Stimulated activated naive B cell treated with anti-CD40 and anti-IgM and Interleukin-4, amounts not matched to agents 10 μg/mL and 1 μg/mL and 100 μg/mL, for 72 hours (primary cell): ENCODE measurements around the gene CCDC177.

Experiments
- ATAC-seq, 2 donors: fragments of 150-1000 bp; cut with Tn5 transposase; replicated peaks; 2 replicates each; pipeline ENCODE4 v1.10.0; 2021; ENCODE audit warnings: moderate library complexity in 1 of 2
- DNase-seq: peaks from one replicate; pipeline ENCODE4 v3.0.0; 2021
- H3K27ac Mint-ChIP-seq: one replicate; pipeline ENCODE4 v1.8.0; 2022; ENCODE audit warnings: mild to moderate bottlenecking, mixed read lengths
- H3K27me3 Mint-ChIP-seq, 2 donors: one replicate each; pipeline ENCODE4 v1.8.0; 2022; ENCODE audit warnings: mixed read lengths in 2 of 2
- H3K36me3 Mint-ChIP-seq, 2 donors: one replicate each; pipeline ENCODE4 v1.8.0; 2022; ENCODE audit warnings: mixed read lengths in 2 of 2, mild to moderate bottlenecking in 1 of 2
- H3K4me1 Mint-ChIP-seq, 2 donors: one replicate each; pipeline ENCODE4 v1.8.0; 2022; ENCODE audit warnings: mixed read lengths in 2 of 2, mild to moderate bottlenecking in 1 of 2
- H3K4me3 Mint-ChIP-seq, 2 donors: one replicate each; pipeline ENCODE4 v1.8.0; 2022; ENCODE audit warnings: mild to moderate bottlenecking in 2 of 2, mixed read lengths in 2 of 2, moderate library complexity in 1 of 2
- H3K9me3 Mint-ChIP-seq, 2 donors: one replicate each; pipeline ENCODE4 v1.8.0; 2022; ENCODE audit warnings: mixed read lengths in 2 of 2, mild to moderate bottlenecking in 1 of 2

The CCDC177 gene

DNA sequence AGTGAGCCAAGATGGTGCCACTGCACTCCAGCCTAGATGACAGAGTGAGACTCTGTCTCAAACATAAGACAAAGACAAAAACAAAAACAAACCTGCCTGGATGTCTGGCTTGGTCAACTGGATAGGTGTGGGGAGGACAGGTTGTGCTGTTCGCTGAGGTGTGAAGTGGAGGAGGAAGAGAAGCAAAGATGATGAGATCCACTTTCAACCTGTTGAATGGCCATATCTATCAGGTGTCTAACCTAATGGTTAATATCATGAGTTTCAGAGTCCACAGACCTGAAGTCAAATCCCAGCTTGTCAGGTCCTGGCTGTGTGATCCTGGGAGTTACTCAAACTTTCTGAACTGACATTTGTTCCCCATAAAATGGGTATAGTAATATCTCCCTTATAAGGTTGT is 9.7 kb upstream of the CCDC177 start:
- ATAC-seq (no peak), DNase-seq (no peak)
- no peak overlapping the region for H3K4me3 Mint-ChIP-seq
- no peaks in the 10 kb centered on the region for H3K9me3 Mint-ChIP-seq
- no peaks in the 10 kb centered on the region for H3K36me3 Mint-ChIP-seq
- H3K4me1 Mint-ChIP-seq: peaks cover 15 to 28% of the 10 kb centered on the region in 2 donors
- H3K27ac Mint-ChIP-seq: no peak overlapping the region
- H3K27me3 Mint-ChIP-seq: peaks cover 4 to 17% of the 10 kb centered on the region in 2 donors

DNA sequence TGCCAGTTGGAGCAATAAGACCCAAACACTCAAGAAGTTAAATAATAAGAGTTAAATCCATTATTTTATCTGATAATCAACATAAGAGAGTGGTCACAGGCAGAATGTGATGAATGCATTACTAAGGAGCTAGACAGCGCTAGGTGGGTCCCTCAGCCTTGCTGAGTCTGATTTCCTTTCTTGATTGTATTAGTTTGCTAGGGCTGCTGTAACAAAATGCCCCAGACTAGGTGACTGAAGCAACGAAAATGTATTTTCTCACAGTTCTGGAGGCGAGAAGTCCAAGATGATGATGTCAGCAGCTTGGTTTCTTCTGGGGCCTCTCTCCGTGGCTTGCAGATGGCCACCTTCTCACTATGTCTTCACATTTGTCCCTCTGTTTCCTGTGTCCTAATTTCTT is 8.2 kb upstream of the CCDC177 start:
- Mint-ChIP-seq H3K4me3 (no peak overlapping the region), H3K27ac (no peak overlapping the region), H3K9me3 (no peaks in the 10 kb centered on the region), H3K27me3 (peaks cover 4 to 11% of the 10 kb centered on the region in 2 donors), H3K4me1 (peaks cover 15 to 28% of the 10 kb centered on the region in 2 donors), H3K36me3 (no peaks in the 10 kb centered on the region)
- no peak for ATAC-seq
- no peak for DNase-seq

DNA sequence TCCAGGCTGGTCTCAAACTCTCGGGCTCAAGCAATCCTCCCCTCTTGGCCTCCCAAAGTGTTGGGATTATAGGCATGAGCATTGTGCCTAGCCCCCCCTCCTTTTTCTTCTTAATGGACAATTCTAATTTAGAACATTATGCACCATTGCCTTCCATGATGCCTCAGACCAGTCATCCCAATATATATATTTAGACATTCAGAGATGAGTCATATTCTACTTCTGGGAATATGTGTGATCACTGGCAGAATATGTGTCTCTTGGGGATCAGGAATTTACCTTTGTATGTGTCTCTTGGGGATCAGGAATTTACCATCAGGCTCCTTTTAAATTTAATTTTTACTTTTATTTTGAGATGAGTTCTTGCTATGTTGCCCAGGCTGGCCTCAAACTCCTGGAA is 7.5 kb upstream of the CCDC177 start:
- no peaks in the 10 kb centered on the region for H3K36me3 Mint-ChIP-seq
- no peak for DNase-seq
- ATAC-seq: no peak
- no peak overlapping the region for H3K4me3 Mint-ChIP-seq
- H3K27ac Mint-ChIP-seq: no peak overlapping the region
- H3K4me1 Mint-ChIP-seq: peaks cover 15 to 28% of the 10 kb centered on the region in 2 donors
- no peaks in the 10 kb centered on the region for H3K9me3 Mint-ChIP-seq
- H3K27me3 Mint-ChIP-seq: peaks cover 4 to 12% of the 10 kb centered on the region in 2 donors

DNA sequence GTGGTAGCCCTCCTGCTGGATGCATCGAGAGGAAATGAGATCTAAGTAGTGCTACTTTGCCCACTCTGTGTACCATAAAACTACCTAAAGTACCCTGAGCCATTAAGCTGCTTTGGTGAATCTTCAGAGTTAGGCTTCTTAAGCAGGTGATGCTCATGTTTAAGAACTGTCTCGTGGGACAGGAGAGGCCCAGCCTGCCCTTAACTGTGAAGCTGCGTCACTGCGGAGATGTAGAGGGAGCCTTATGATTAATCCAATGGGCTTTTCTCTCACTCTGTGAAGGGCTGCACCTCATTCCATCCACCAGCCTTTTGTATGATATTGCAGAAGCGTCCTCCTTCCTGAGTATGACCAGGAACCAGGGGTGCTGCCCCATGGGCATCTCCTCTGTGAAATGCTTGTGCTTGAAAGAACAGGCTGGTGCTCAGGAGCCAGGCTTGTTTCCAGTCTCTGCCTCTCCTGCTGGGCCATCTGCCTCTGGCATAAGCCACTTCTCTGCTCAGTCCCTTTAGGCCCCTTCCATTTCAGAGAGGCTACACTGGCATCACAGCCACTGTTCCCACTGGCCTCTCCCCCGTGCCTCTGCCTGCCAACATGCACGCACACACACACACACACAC is 6.8 kb upstream of the CCDC177 start:
- DNase-seq (no peak), ATAC-seq (peak in 1 of 2 donors; percentile 20)
- Mint-ChIP-seq H3K4me1 (peaks cover 15 to 28% of the 10 kb centered on the region in 2 donors), H3K27ac (no peak overlapping the region), H3K9me3 (no peaks in the 10 kb centered on the region), H3K36me3 (no peaks in the 10 kb centered on the region), H3K4me3 (no peak overlapping the region), H3K27me3 (peaks cover 10 to 16% of the 10 kb centered on the region in 2 donors)

DNA sequence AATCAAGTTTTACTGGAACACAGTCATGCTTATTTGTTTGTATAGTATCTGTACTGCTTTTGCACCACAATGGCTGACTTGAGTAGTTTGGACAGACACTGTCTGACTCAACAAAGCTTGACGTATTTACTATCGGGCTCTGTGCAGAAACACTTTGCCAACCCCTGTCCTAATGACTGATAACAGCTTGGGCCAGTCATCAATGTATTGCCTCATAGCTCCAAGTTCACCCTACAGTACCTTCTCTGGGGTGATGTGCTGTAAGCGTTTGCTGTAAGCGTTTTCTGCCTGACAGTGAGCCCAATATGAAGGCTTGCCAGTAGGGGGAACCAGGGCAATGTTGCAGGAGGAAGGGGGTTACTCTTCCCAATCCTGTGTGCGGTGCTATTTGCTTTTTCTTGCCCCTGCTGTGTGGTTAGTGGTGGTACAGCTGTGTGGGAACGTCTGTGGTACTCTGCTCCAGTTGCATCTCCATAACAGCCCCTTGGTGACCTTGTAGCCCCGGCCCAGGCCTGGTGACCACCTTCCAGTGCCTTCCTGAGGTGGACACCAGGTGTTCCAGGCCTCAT is 5.4 kb upstream of the CCDC177 start:
- H3K27me3 Mint-ChIP-seq: peaks cover 17 to 25% of the 10 kb centered on the region in 2 donors
- no peak overlapping the region for H3K27ac Mint-ChIP-seq
- no peak overlapping the region for H3K4me3 Mint-ChIP-seq
- DNase-seq: no peak
- no peaks in the 10 kb centered on the region for H3K9me3 Mint-ChIP-seq
- no peaks in the 10 kb centered on the region for H3K36me3 Mint-ChIP-seq
- H3K4me1 Mint-ChIP-seq: peaks cover 13 to 27% of the 10 kb centered on the region in 2 donors
- ATAC-seq: peak; percentile 27 to 38

- ATAC-seq: no peak
- peaks cover 13 to 25% of the 10 kb centered on the region in 2 donors for H3K4me1 Mint-ChIP-seq
- no peak for DNase-seq
- no peaks in the 10 kb centered on the region for H3K9me3 Mint-ChIP-seq
- H3K27ac Mint-ChIP-seq: no peak overlapping the region
- H3K4me3 Mint-ChIP-seq: no peak overlapping the region
- H3K36me3 Mint-ChIP-seq: no peaks in the 10 kb centered on the region
- peaks cover 20 to 26% of the 10 kb centered on the region in 2 donors for H3K27me3 Mint-ChIP-seq
Observed at GRCh38 chr14:69579476-69579875, 4.8 kb upstream of the CCDC177 start.

- Mint-ChIP-seq H3K4me1 (peaks cover 7 to 35% of the 10 kb centered on the region in 2 donors), H3K27me3 (peaks cover 43 to 64% of the 10 kb centered on the region in 2 donors), H3K27ac (no peak overlapping the region), H3K9me3 (no peaks in the 10 kb centered on the region), H3K4me3 (peak overlapping the region; percentile 84 to 85), H3K36me3 (no peaks in the 10 kb centered on the region)
- DNase-seq: no peak
- ATAC-seq: no peak
Observed at GRCh38 chr14:69574954-69575295, 254 bp upstream of the CCDC177 start.

- no peak overlapping the region for H3K27ac Mint-ChIP-seq
- peaks cover 7 to 35% of the 10 kb centered on the region in 2 donors for H3K4me1 Mint-ChIP-seq
- H3K27me3 Mint-ChIP-seq: peaks cover 53 to 75% of the 10 kb centered on the region in 2 donors
- peak overlapping the region; percentile 69 to 85 for H3K4me3 Mint-ChIP-seq
- no peaks in the 10 kb centered on the region for H3K9me3 Mint-ChIP-seq
- ATAC-seq: no peak
- H3K36me3 Mint-ChIP-seq: no peaks in the 10 kb centered on the region
- no peak for DNase-seq
Observed at GRCh38 chr14:69573831-69574262, 824 bp downstream of the CCDC177 start.

DNA sequence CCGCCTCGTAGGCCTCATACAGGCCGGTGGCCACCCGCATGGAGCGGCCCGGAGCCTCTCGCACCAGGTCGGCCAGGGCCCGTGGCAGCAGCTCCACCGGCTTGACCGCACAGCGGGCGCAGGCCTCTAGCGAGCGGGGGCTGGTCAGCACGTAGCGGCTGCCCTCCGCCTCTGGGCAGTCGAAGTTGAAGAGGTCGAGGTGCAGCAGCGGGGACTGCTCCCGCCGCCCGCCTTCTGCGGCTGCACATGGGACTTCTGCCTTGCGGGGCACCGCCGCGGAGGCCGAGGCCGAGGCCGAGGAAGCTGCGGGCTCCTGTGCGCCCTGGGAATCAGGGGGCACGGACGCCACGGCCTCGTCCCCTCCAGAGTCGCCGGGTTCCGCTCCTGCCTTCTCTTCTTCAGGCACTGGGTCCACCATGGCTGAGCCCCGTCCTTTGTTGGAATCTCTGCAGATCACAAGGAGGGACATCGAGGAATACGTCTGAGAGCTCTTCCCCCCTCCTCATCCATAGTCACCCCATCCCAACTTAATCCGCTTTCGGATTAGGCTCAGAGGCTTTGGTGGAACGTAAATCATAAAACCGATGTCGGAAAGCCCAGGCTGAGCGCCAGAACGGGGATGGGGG is 1.4 kb downstream of the CCDC177 start:
- Mint-ChIP-seq H3K27me3 (peaks cover 56 to 80% of the 10 kb centered on the region in 2 donors), H3K27ac (peak overlapping the region; percentile 3), H3K9me3 (no peaks in the 10 kb centered on the region), H3K4me3 (peak overlapping the region; percentile 69 to 85), H3K36me3 (no peaks in the 10 kb centered on the region), H3K4me1 (peaks cover 7 to 35% of the 10 kb centered on the region in 2 donors)
- DNase-seq: no peak
- ATAC-seq: no peak

GRCh38 chr14:69572841-69573135 is 1.9 kb downstream of the CCDC177 start:
- Mint-ChIP-seq H3K4me1 (peaks cover 7 to 35% of the 10 kb centered on the region in 2 donors), H3K9me3 (no peaks in the 10 kb centered on the region), H3K36me3 (no peaks in the 10 kb centered on the region), H3K27ac (no peak overlapping the region), H3K27me3 (peaks cover 61 to 86% of the 10 kb centered on the region in 2 donors), H3K4me3 (peak overlapping the region; percentile 55 to 75)
- DNase-seq (no peak), ATAC-seq (no peak)

DNA sequence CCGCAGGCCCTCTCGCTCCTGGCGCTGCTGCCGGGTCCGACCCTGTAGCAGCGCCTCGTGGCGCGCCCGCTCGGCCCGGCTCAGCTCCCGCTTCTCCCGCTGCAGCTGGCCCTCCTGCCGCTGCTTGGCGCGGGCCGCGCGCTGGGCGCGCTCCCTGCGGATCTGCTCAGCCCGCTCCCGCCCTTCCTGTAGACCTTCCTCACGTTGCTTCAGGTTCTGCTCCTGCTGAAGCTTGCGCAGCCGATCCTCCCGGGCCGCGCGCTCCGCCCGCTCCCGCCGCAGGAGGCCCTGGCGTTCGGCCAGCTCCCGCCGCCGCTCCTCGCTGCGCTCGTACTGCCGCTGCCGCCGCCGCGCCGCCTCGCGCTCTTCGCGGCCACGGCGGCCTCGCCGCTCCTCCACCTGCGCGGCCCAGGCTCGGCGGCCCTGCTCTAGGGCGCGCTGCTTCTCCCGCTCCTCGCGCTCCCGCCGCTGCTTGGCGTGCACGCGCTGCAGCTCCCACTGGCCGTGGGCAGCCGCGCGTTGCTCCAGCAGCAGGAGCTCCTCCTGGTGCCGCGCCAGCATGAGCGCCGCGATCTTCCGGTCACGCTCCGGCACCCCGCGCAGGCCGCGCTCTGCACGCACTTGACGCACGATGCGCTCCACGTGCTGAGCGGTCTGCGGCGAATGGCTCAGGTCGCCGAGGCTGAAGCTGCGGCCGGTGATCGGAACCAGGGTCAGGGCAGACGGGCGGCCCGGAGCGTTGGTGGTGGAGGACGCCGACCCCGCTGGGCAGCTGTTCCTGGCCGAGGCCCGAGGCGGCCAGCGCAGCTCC is 2.4 kb downstream of the CCDC177 start:
- H3K4me1 Mint-ChIP-seq: peaks cover 7 to 35% of the 10 kb centered on the region in 2 donors
- peaks cover 67 to 90% of the 10 kb centered on the region in 2 donors for H3K27me3 Mint-ChIP-seq
- peak overlapping the region; percentile 55 to 75 for H3K4me3 Mint-ChIP-seq
- H3K9me3 Mint-ChIP-seq: no peaks in the 10 kb centered on the region
- H3K27ac Mint-ChIP-seq: peak overlapping the region; percentile 42
- DNase-seq (no peak), ATAC-seq (no peak)
- H3K36me3 Mint-ChIP-seq: no peaks in the 10 kb centered on the region

- Mint-ChIP-seq H3K4me3 (peak overlapping the region in 1 of 2 donors; percentile 75), H3K36me3 (no peaks in the 10 kb centered on the region), H3K27me3 (peaks cover 62 to 88% of the 10 kb centered on the region in 2 donors), H3K9me3 (no peaks in the 10 kb centered on the region), H3K27ac (no peak overlapping the region), H3K4me1 (peaks cover 7 to 35% of the 10 kb centered on the region in 2 donors)
- no peak for DNase-seq
- no peak for ATAC-seq
Observed at GRCh38 chr14:69571449-69572029, 3.1 kb downstream of the CCDC177 start.

- H3K27ac Mint-ChIP-seq: no peak overlapping the region
- H3K36me3 Mint-ChIP-seq: no peaks in the 10 kb centered on the region
- H3K4me3 Mint-ChIP-seq: peak overlapping the region in 1 of 2 donors; percentile 8
- H3K4me1 Mint-ChIP-seq: peaks cover 7 to 35% of the 10 kb centered on the region in 2 donors
- H3K27me3 Mint-ChIP-seq: peaks cover 56 to 88% of the 10 kb centered on the region in 2 donors
- DNase-seq: no peak
- ATAC-seq: no peak
- H3K9me3 Mint-ChIP-seq: no peaks in the 10 kb centered on the region
Observed at GRCh38 chr14:69570836-69571330, 3.8 kb downstream of the CCDC177 start.

DNA sequence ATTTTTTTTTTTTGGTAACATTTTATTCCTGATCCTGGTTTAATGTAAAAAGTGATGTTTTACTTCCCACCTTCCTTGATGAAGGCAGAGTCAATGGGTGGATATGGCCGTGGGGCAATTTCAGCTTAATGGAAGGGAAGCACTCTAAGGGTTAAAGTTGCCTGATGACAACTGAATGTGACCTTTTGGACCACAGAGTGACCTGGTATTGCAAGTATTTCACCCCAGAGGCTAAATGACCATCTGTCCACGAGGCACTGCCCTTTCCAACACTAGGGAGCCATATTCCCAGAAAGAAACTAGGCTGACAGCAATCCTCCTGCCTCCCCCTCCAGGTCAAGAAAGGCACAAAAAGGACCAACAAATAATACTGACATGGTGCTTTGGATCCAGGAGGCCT is 4.8 kb downstream of the CCDC177 start:
- ATAC-seq (no peak), DNase-seq (no peak)
- Mint-ChIP-seq H3K4me1 (peaks cover 7 to 35% of the 10 kb centered on the region in 2 donors), H3K27ac (no peak overlapping the region), H3K36me3 (no peaks in the 10 kb centered on the region), H3K27me3 (peaks cover 56 to 90% of the 10 kb centered on the region in 2 donors), H3K4me3 (no peak overlapping the region), H3K9me3 (no peaks in the 10 kb centered on the region)
